HG02588 (cell line): ENCODE results near the gene PRELP.
"Not testable (repeated sequence)": the region's sequence is repeated elsewhere in the genome, so short reads cannot be mapped to it uniquely, and the experiment has no call there.

ENCODE experiments used
- ATAC-seq: cut with Tn5 transposase; IDR thresholded peaks from one replicate; pipeline ENCODE4 v1.9.1; 2021; ENCODE audit warnings: mild to moderate bottlenecking, moderate library complexity; ENCODE audit not compliant: unreplicated experiment

The PRELP gene

GRCh38 chr1:203453016-203453415, 22.6 kb upstream of the PRELP start:
- ATAC-seq, result no peak

- no peak for ATAC-seq
These were observed 22.0 kb upstream of the PRELP start for GRCh38 chr1:203453616-203454015.

GRCh38 chr1:203454986-203455471, 20.6 kb upstream of the PRELP start:
- no peak for ATAC-seq

- ATAC-seq, result no peak
These were observed 19.9 kb upstream of the PRELP start for GRCh38 chr1:203455706-203456105.

- ATAC-seq, result no peak
These were observed 19.0 kb upstream of the PRELP start for GRCh38 chr1:203456577-203456976.

- ATAC-seq, result no peak
These were observed 17.5 kb upstream of the PRELP start for GRCh38 chr1:203458078-203458477.

- ATAC-seq, result no peak
These were observed 15.9 kb upstream of the PRELP start for GRCh38 chr1:203459671-203460201.

- no peak for ATAC-seq
These were observed 13.9 kb upstream of the PRELP start for GRCh38 chr1:203461717-203462116.

GRCh38 chr1:203462143-203462542, 13.5 kb upstream of the PRELP start:
- ATAC-seq, result no peak

- ATAC-seq, result no peak
These were observed 12.7 kb upstream of the PRELP start for GRCh38 chr1:203462878-203463277.

- ATAC-seq, result no peak
These were observed 12.0 kb upstream of the PRELP start for GRCh38 chr1:203463469-203464062.

GRCh38 chr1:203464226-203464625, 11.4 kb upstream of the PRELP start:
- ATAC-seq, result no peak

GRCh38 chr1:203464743-203465142, 10.9 kb upstream of the PRELP start:
- ATAC-seq, result no peak

GRCh38 chr1:203465146-203465798, 10.3 kb upstream of the PRELP start:
- ATAC-seq, result no peak

- ATAC-seq, result no peak
These were observed 9.7 kb upstream of the PRELP start for GRCh38 chr1:203465948-203466347.

GRCh38 chr1:203466906-203467549, 8.6 kb upstream of the PRELP start:
- not testable (repeated sequence) for ATAC-seq

GRCh38 chr1:203467550-203467921, 8.1 kb upstream of the PRELP start:
- no peak for ATAC-seq

- no peak for ATAC-seq
These were observed 7.3 kb upstream of the PRELP start for GRCh38 chr1:203468326-203468725.

GRCh38 chr1:203470240-203470639, 5.4 kb upstream of the PRELP start:
- no peak for ATAC-seq

- no peak for ATAC-seq
These were observed 3.8 kb upstream of the PRELP start for GRCh38 chr1:203471841-203472240.

GRCh38 chr1:203473281-203473680, 2.3 kb upstream of the PRELP start:
- no peak for ATAC-seq

- no peak for ATAC-seq
These were observed 1.8 kb upstream of the PRELP start for GRCh38 chr1:203473781-203474305.
